Erythroblast (primary cell): Measurements from ENCODE around the gene UBE2G1.
"Not testable (repeated sequence)": the region's sequence is repeated elsewhere in the genome, so short reads cannot be mapped to it uniquely, and the experiment has no call there.

Source experiments
- GATA1 ChIP-seq: IDR thresholded peaks from 2 replicates; pipeline ENCODE4 v1.6.1; 2011; ENCODE audit warnings: low read depth, mild to moderate bottlenecking, control low read depth, low read length, moderate library complexity
- POLR2A ChIP-seq: IDR thresholded peaks from 2 replicates; pipeline ENCODE4 v1.6.1; 2011; ENCODE audit warnings: mild to moderate bottlenecking, low read length

DNA sequence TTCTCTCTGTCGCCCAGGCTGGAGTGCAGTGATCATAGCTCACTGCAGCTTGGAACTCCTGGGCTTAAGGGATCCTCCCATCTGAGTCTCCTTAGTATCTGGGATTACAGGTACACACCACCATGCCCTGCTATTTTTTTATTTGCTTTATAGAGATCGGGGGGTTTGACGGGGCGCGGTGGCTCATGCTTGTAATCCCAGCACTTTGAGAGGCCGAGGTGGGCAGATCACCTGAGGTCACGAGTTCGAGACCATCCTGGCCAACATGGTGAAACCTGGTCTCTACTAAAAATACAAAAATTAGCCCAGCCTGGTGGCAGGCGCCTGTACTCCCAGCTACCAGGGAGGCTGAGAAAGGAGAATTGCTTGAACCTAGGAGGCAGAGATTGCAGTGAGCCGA, 702 bp upstream of the UBE2G1 start:
- TF ChIP-seq POLR2A, GATA1: not testable (repeated sequence)
